Measurements from ENCODE around the gene IFNL1. TPM values are rescaled to one million over a fixed set of nuclear protein-coding genes. Genes with fewer than 3 reads are reported as not detected.
"Not testable (repeated sequence)": the region's sequence is repeated elsewhere in the genome, so short reads cannot be mapped to it uniquely, and the experiment has no call there.

IFNL1 gene
- total RNA-seq (2014; rRNA removed; shearing (Covaris generic)) = 1.3 TPM in 1 of 2 replicates, not detected in the other

DNA sequence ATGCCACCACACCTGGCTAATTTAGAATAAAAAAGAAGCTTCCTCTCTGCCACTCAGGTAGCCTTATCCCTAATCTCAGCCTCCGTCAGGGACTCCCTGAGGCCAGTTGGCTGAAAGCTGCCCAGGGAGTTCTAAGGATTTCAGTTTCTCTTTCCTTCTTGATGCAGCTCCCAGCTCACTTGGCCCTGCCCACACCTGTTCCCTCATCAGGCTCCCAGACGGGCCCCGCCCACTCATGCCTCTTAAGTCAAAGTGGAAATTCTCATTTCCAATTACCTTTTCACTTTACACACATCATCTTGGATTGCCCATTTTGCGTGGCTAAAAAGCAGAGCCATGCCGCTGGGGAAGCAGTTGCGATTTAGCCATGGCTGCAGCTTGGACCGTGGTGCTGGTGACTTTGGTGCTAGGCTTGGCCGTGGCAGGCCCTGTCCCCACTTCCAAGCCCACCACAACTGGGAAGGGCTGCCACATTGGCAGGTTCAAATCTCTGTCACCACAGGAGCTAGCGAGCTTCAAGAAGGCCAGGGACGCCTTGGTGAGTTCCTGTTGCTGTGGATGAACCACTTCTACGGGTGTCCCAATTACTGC lies at the start of gene IFNL1:
TSS of gene IFNL1 (plus strand) at position 353 of the 591 bp plus-strand sequence. CDS start at position 368, 15 bp downstream.
- peak; percentile 37 for DNase-seq (ENCODE audit: low read depth)

DNA sequence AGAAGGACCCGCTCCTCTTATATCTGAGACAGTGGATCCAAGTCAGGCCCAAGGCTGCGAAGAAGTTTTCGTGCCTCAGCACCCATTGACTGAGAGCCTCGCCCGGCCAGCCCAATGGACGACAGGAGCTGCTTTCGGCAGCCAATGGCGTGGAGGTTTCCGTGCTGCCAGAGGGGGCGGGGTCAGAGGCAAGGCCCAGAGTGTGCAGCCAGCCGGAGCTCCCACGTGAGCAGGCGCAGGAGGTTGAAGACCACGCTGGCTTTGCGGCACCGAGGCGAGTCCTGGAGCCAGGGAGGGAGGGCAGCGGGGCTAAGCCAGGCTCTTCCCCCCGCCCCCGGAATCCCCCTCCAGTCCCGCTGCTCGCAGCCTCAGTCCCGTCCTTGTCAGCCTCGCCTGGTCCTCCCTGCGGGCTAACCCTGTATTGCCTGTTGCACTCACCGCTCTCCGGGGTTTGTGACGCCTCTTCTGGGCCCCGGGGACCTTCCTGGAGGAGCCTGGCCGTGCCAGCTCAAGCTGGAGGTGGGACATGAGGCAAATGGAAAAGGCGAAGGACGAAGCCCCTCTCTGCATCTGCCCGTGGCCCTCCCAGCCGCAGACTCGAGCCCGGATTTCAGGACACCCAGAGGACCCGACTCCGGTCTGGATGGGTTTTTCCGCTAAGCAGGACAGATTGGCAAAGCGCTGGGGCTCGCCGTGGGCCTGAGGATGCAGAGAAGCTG lies 49.1 kb upstream of the IFNL1 start:
- DNase-seq (ENCODE audit: low read depth) = peak; percentile 17

DNA sequence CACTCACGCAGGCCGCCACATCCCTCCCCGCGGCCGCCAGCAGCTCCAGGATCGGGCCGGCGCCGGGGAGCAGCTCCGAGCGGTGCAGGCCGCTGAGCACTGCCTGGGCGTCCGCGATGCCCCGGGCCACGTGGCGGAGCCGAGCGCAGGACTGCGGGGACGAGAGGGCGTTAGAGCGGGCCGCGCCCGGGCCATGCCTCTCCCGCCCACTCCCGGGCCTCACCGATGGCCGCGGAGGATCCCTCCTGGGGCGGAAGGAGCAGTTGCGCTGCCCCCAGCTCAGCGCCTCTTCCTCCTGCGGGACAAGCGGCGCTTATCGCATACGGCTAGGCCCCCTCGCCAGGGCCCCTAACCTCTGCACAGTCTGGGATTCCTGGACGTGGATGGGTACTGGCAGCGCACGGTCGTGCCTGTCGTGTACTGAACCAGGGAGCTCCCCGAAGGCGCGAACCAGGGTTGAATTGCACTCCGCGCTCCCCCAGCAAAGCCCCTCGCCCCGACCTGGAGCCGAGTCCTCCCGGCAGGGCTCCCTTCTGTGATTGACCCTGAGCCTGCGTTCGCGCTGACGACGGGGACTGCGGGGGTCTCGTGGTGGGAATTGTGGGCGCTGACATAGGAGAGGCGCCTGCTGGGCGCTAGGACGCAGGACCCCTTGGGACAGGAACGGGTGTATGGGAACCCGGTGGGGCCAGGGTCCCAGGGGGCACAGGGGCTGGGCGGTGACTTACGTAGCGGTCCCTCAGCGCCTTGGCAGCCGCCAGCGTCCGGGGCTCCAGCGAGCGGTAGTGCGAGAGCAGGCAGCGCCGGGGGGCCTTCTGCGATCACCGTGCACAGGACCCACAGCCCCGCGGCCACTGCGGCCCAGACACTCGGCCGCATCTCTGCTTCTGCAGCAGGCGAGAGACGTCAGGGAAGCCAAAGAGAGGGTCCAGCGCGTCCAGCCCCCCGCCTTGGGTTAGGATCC lies 48.2 kb upstream of the IFNL1 start:
- DNase-seq (ENCODE audit: low read depth) = no peak

DNA sequence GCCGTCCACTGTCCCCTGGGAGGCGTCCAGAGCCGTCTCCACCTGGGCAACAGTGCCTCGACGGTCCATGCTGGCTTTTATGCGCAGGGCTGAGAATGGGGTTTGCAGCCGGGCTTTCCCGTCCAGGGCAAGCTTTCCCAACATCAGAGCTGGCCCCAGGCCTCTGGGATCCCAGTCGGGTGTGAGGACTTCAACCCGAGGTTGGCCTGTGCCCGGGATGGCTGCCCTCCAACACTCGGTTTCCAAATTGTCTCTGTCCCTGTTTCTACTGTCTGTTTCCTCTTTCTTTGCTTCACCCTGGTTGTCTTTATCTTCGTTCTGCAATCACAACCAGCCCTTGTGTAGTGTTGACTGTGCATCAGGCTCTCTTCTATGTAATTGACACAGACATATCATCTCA lies 47.4 kb upstream of the IFNL1 start, which contains the start of gene IFNL4:
TSS of gene IFNL4 (minus strand) at position 51 of the 400 bp plus-strand sequence.
- no peak for DNase-seq (ENCODE audit: low read depth)

DNA sequence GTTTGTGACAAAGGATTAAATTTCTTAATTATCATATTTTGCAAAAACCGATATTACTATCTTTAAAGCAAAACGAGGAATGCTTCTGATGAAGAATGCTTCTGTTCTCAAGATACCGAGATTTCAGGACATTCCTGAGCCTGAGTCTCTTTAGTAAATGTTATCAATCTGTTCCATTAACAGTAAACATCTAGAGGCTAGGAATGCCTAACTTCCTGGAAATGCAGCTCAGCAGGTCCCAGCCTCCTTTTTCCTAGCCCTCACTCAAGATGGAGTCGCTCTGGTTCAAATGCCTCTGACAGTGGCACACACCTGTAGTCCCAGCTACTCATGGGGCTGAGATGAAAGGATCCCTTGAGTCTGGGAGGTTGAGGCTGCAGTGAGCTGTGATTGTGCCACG lies 45.1 kb upstream of the IFNL1 start:
- no peak for DNase-seq (ENCODE audit: low read depth)

DNA sequence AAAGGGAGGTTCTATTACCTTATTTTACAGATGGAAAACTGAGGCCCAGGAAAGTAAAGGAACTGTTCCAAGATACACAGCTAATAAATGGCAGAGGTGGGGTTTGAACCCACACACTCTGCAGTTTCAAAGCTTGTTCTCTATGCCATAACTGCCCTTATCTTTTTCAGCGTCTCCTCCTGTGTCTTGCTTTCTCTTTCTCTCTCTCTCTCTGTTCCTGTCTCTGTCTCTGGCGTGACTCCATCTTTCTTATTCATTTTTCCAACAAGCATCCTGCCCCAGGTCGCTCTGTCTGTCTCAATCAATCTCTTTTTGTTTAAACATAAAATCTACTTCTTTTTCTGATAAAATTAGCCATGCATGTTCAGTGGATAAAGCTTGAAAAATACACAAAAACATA lies 44.4 kb upstream of the IFNL1 start:
- DNase-seq (ENCODE audit: low read depth) = no peak

DNA sequence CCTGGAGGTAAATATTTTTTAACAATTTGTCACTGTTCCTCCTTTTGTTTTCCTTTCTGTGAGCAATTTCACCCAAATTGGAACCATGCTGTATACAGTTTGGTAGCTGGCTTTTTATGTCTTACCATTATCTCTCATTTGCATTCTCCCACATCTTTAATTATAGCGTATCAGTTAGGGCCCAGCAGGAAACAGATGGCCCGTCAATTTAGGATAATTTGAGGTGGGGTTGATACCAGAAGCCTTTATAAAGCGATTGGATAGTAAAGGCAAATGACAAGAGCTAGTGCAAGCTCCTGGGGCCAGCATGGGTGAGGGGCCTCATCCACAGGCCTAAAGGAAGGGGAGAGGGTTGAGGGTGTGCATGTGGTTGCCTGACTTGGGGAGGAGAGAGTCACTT lies 43.7 kb upstream of the IFNL1 start:
- DNase-seq (ENCODE audit: low read depth) = no peak

DNA sequence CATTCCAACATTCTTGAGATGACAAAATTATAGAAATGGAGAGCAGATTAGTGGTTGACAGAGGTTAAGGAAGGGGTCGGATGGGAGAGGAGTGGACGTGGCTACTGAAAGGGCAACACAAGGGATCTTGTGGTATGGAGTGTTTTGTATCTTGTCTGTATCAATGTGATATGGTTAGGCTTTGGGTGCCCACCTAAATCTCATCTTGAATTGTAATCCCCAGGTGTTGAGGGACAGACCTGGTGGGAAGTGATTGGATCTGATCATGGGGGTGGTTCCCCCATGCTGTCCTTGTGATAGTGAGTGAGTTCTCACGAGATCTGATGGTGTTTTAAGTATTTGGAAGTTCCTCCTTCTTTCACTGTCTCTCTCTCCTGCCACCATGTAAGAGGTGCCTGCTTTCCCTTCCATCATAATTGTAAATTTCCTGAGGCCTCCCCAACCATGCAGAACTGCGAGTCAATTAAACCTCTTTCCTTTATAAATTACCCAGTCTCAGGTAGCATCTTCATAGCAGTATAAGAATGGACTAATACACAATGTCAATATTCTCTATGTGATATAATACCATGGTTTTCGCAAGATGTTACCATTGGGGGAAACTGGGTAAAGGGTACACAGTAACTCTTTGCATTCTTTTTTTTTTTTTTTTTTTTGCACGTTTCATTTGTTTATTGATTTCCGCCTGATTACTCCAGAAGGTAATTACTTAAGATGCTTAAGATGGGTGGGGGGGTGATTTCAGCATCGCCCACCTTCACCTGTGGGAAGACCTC lies 42.6 kb upstream of the IFNL1 start:
- no peak for DNase-seq (ENCODE audit: low read depth)

DNA sequence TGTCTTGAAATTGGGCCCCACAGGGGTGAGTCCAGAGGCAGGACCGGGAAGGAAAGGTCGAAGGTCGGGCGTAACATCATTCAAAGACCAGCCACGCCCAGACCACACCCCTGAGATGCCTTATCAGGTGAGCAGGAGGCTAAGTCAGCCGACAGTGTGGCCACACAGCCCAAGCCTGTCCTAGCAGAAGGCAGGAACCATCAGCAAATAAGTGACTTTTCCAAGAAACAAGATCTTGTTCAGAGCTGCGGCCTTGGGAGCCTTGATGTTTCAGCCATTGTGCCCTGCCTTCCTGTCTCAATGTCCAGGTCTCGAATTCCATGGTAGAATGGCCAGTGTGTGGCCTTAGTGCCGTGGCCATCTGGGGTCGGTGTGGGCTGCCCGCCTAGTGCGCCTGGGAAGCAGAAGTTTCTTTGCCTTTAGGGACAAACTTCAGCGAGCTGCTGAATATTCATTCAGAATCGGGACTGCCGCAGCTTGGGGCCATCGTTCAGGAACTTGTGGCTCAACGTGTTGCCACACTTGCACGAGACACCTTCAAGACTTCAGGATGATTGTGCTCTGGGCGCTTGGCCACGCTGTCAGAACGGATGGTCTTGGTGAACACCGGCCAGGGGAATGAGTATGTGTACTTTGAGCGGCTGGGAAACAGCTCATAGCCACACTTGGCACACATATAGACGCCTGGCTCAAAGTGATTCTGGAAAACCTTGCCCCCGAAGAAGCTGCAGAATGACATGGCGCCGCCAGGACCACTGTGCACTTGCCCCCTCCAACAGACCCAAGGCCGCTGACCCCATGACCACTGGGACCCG lies 41.5 kb upstream of the IFNL1 start:
- DNase-seq (ENCODE audit: low read depth) = no peak

DNA sequence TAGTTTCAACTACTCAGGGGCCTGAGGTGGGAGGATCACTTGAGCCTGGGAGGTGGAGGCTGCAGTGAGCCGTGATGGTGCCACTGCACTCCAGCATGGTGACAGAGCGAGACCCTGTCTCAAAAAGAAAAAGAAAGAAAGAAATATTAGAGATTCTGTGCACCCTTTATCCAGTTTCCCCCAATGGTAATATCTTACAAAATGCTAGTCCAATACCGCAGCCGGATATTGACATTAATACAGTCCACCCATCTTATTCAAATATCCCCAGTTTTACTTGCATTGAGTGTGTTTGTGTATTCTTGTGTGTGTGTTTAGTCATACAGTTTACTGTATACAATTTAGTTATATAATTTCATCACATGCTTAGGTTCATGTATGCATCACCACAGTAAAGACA lies 39.0 kb upstream of the IFNL1 start:
- no peak for DNase-seq (ENCODE audit: low read depth)

DNA sequence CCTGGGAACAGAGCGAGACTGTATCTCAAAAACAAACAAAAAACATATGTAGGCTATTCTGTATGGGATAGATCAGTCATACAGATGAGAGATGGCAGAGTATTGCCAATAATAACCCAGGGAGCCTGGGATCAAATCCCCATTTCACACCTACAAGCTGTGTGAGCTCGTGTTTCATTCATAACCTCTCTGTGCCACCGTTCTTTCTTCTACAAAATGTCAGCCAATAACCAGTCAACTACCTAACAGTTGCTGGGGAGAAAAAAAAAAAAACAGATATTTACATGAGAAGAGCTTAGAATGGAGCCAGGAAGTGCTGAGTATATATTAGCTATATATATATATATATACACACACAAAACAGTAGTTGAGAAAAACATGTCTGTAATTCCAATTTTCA lies 34.5 kb upstream of the IFNL1 start:
- DNase-seq (ENCODE audit: low read depth) = no peak

DNA sequence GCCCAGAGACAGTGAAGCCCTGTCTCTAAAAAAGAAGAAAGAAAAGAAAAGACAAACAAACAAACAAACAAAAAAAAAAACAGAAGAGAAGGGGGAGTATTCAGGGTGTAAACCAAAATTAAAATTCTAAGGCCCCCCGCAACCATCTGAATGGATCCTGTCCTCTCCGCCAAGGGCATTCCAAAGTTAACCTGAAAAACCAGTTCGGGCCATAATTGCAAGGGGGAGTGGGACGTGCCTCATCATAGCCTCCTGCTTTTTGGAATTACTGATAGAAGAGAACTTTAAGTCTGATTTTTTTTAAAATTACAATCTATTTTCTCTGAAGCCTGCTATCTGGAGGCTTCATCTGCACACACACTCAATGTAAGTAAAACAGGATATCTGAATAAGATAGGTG lies 33.7 kb upstream of the IFNL1 start:
- no peak for DNase-seq (ENCODE audit: low read depth)

DNA sequence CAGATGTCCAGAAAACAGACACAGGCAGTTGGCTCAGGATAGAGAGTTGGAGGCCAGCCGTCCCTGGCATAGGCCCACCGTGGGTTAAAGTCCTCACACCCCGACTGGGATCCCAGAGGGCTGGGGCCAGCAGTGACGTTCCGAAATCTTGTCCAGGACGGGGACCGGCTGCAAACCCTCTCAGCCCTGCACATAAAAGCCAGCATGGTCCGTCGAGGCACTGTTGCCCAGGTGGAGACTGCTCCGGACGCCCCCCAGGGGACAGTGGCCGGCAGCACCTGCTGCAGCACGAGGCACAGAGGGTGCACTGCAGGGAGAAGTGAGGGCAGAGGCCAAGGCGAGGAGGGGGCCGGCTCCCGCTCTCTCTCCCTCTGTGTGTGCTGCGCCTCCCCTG lies 32.3 kb upstream of the IFNL1 start:
- no peak for DNase-seq (ENCODE audit: low read depth)

DNA sequence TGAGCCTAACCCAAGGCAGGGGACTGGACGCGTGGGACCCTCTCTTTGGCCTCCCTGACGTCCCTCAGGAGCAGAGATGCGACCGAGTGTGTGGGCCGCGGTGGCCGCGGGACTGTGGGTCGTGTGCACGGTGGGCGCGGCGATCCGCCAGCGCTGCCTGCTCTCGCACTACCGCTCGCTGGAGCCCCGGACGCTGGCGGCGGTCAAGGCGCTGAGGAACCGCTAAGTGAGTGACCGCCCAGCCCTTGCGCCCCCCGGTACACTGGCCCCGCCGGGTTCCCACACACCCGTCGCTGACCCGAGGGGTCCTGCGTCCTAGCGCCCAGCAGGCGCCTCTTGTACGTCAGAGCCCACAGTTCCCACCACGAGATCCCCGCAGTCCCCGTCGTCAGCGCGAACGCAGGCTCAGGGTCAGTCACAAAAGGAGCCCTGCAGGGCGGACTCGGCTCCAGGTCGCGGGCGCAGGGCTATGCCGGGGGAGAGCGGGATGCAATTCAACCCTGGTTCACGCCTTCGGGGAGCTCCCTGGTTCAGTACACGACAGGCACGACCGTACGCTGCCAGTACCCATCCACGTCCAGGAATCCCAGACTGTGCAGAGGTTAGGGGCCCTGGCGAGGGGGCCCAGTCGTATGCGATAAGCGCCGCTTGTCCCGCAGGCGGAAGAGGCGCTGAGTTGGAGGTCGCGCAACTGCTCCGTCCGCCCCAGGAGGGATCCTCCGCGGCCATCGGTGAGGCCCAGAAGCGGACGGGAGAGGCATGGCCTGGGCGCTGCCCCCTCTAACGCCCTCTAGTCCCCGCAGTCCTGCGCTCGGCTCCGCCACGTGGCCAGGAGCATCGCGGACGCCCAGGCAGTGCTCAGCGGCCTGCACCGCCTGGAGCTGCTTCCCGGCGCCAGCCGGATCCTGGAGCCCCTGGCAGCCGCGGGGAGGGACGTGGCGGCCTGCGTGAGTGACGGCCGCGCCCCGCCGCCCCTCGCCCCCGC lies 31.6 kb upstream of the IFNL1 start:
- peak; percentile 22 for DNase-seq (ENCODE audit: low read depth)

DNA sequence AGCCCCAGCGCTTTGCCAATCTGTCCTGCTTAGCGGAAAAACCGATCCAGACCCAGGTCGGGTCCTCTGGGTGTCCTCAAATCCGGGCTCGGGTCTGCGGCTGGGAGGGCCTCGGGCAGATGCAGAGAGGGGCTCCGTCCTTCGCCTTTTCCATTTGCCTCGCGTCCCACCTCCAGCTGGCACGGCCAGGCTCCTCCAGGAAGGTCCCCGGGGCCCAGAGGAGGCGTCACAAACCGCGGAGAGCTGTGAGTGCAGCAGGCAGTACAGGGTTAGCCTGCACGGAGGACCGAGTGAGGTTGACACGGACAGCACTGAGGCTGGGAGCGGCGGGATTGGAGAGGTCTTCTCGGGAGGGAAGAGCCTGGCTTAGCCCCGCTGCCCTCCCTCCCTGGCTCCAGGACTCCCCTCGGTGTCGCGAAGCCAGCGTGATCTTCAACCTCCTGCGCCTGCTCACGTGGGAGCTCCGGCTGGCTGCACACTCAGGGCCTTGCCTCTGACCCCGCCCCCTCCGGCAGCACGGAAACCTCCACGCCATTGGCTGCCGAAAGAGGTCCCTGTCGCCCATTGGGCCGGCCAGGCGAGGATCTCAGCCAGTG lies 30.8 kb upstream of the IFNL1 start:
- no peak for DNase-seq (ENCODE audit: low read depth)

DNA sequence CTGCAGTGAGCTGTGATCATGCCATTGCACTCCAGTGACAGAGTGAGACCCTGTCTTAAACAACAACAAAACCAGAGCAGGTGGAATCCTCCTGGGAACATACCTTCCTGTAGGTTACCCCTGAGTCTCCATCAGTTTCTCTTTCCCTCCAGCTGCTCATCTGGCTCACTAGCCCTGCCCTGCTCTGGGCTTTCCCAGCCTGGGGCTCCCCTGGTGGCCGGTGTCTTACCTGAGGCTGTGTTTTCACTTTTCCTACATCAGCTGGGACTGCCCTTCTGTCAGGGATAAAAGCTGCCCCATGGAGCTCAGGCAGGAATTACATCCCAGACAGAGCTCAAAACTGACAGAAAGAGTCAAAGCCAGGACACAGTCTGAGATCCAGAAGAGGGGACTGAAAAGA lies 28.1 kb upstream of the IFNL1 start, which contains the start of gene IFNL2:
TSS of gene IFNL2 (plus strand) at position 312 of the 400 bp plus-strand sequence. CDS start 173 bp downstream, outside the sequence.
- DNase-seq (ENCODE audit: low read depth) = not testable (repeated sequence)

DNA sequence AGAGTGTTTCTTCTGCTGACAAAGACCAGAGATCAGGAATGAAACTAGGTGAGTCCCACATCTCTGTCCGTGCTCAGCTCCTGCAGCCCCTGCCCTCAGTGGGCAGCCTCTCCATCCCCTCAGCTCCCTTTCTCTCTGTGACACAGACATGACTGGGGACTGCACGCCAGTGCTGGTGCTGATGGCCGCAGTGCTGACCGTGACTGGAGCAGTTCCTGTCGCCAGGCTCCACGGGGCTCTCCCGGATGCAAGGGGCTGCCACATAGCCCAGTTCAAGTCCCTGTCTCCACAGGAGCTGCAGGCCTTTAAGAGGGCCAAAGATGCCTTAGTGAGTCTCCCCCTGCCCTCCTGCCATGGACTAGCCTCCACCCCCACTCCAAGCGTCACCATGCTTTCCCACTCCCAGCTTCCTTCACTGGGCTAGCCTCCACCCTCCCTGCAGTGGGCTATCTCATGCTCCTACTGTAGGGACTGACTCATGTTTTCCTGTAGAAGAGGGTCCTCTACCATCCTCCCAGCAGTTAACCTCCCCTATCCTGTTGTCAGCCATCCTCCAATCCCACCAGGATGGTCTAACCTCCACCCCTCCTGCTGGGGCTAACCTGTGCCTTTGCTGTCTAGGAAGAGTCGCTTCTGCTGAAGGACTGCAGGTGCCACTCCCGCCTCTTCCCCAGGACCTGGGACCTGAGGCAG lies 27.5 kb upstream of the IFNL1 start:
- DNase-seq (ENCODE audit: low read depth) = not testable (repeated sequence)

DNA sequence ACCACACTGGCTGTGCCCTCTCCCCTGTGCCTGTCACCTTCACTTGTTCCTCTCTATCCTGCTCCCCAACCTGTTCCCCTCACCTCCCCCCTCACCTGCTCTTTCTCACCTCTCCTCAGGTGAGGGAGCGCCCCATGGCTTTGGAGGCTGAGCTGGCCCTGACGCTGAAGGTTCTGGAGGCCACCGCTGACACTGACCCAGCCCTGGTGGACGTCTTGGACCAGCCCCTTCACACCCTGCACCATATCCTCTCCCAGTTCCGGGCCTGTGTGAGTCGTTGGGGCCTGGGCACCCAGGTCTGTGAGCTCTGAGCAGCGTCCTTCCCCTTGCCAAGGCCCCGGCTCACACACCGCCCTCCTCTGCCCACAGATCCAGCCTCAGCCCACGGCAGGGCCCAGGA lies 26.8 kb upstream of the IFNL1 start:
- not testable (repeated sequence) for DNase-seq (ENCODE audit: low read depth)

Data from M059J (cell line).